Activated CD8-positive, alpha-beta T cell treated with anti-CD3 and anti-CD28 coated beads for 36 hours (primary cell): ENCODE results near the gene TRHDE. TPM values are rescaled to one million over a fixed set of nuclear protein-coding genes. Genes with fewer than 3 reads are reported as not detected.

Experiments
- ATAC-seq: fragments of 200-7000 bp; cut with Tn5 transposase; one replicate; pipeline ENCODE4 v1.10.0; 2021; ENCODE audit warnings: mild to moderate bottlenecking, moderate library complexity
- CTCF ChIA-PET: fragments of 350-600 bp; sonication (Branson Sonifier 250); formaldehyde crosslinking; loops from one replicate; lab custom pipeline; 2021; ENCODE audit warnings: antibody characterized with exemption; lab: Charles Lee
- POLR2A ChIA-PET: fragments of 350-600 bp; sonication (Branson Sonifier 250); formaldehyde crosslinking; loops from one replicate; lab custom pipeline; 2021; ENCODE audit warnings: antibody characterized with exemption; lab: Charles Lee
- DNase-seq: peaks from one replicate; pipeline ENCODE4 v3.0.0-alpha.2; 2020
- H3K27ac Mint-ChIP-seq: one replicate; pipeline ENCODE4 v1.8.0; 2021; ENCODE audit warnings: mild to moderate bottlenecking, mixed read lengths
- H3K27me3 Mint-ChIP-seq: one replicate; pipeline ENCODE4 v1.8.0; 2021; ENCODE audit warnings: mixed read lengths
- H3K36me3 Mint-ChIP-seq: one replicate; pipeline ENCODE4 v1.8.0; 2021; ENCODE audit warnings: low read depth, mixed read lengths
- H3K4me1 Mint-ChIP-seq: one replicate; pipeline ENCODE4 v1.8.0; 2021; ENCODE audit warnings: low read depth, mixed read lengths
- H3K4me3 Mint-ChIP-seq: one replicate; pipeline ENCODE4 v1.8.0; 2021; ENCODE audit warnings: mild to moderate bottlenecking, moderate library complexity, mixed read lengths
- H3K9me3 Mint-ChIP-seq: one replicate; pipeline ENCODE4 v1.8.0; 2021; ENCODE audit warnings: mixed read lengths
- CTCF ChIP-seq: fragments of 200-600 bp; IDR thresholded peaks from one replicate; pipeline ENCODE4 v1.8.0; 2022; ENCODE audit warnings: antibody characterized with exemption, mild to moderate bottlenecking
- intact Hi-C: fragments of 100-400 bp; cut with micrococcal nuclease; formaldehyde crosslinking; loops from one replicate; pipeline ENCODE4 v1.10.0; 2022
- total RNA-seq, 2 experiments: library from RNA; stranded (reverse); gene quantifications; one replicate each; pipeline ENCODE4 v1.2.3, GENCODE V29; 2021

The TRHDE gene
- total RNA-seq, 2 experiments from 2014 or later = not detected

- TF ChIP-seq CTCF = no peak
- Mint-ChIP-seq H3K9me3 (no peaks in the 10 kb centered on the region), H3K4me3 (no peak overlapping the region), H3K27ac (no peak overlapping the region), H3K4me1 (no peaks in the 10 kb centered on the region), H3K27me3 (peaks cover 23% of the 10 kb centered on the region), H3K36me3 (no peaks in the 10 kb centered on the region)
- DNase-seq (no peak), ATAC-seq (no peak)
- intact Hi-C loops = no loop called here
- POLR2A ChIA-PET = no interaction called here
- CTCF ChIA-PET = no interaction called here
Observed at GRCh38 chr12:72277415-72277814, 5.2 kb downstream of the TRHDE start.

DNA sequence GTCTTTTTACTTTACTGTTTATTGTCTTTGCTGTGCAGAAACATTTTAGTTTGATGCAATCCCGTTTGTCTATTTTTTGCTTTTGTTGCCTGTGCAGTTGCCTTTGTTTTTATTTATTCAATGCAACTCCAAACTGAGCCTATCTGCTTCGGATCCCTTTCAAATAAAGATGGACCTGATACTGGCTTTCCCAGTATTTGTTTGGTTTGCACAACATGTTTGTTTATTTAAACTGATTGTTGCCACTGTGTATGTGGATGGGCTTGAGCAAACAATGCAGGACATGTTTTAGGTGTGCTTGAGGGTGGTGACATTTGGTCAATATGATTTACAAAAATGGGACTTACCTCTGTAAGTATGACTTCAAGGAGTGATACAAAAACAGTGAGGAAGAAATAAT is 6.7 kb downstream of the TRHDE start:
- H3K36me3 Mint-ChIP-seq = no peaks in the 10 kb centered on the region
- no peak overlapping the region for H3K4me3 Mint-ChIP-seq
- no peaks in the 10 kb centered on the region for H3K4me1 Mint-ChIP-seq

GRCh38 chr12:72281126-72281525 is 9.0 kb downstream of the TRHDE start:
- peaks cover 8% of the 10 kb centered on the region for H3K27me3 Mint-ChIP-seq
- H3K4me3 Mint-ChIP-seq = no peak overlapping the region
- DNase-seq (no peak), ATAC-seq (no peak)
- ChIA-PET CTCF (no interaction called here), POLR2A (no interaction called here)
- TF ChIP-seq CTCF = no peak
- H3K36me3 Mint-ChIP-seq = no peaks in the 10 kb centered on the region
- no peaks in the 10 kb centered on the region for H3K4me1 Mint-ChIP-seq
- intact Hi-C loops = no loop called here
- no peak overlapping the region for H3K27ac Mint-ChIP-seq
- no peaks in the 10 kb centered on the region for H3K9me3 Mint-ChIP-seq

More for the DNA sequence above, 6.7 kb downstream of the TRHDE start:
- no peak overlapping the region for H3K27ac Mint-ChIP-seq
- intact Hi-C loops = no loop called here
- ChIA-PET POLR2A (no interaction called here), CTCF (no interaction called here)
- DNase-seq (no peak), ATAC-seq (no peak)
- no peak for TF ChIP-seq CTCF
- H3K27me3 Mint-ChIP-seq = peaks cover 17% of the 10 kb centered on the region
- no peaks in the 10 kb centered on the region for H3K9me3 Mint-ChIP-seq

DNA sequence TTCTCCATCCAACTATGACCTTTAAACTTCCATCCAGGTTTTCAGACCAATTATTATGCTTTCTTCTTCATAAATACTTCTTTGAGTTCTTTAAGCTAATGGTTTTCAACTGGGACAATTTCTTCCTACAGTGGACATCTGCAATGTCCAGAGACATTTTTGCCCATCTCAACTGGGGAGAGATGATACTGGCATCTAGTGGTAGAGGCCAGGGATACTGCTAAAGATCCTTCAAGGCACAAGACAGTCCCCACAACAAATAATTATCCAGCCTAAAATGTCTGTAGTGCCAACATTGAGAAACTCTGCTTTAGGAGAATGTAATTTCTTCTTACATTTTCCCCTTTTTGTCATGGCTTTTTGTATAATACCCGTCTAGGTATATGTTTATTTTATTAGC is 10.6 kb downstream of the TRHDE start:
- ChIA-PET CTCF (interaction anchor here (1.5 kb wide), 1 partner anchor 266 kb away, joined by 3 read pairs; no protein-coding TSS in a partner anchor), POLR2A (no interaction called here)
- peaks cover 2% of the 10 kb centered on the region for H3K27me3 Mint-ChIP-seq
- intact Hi-C loops = no loop called here
- TF ChIP-seq CTCF = no peak
- no peaks in the 10 kb centered on the region for H3K4me1 Mint-ChIP-seq
- H3K9me3 Mint-ChIP-seq = no peaks in the 10 kb centered on the region
- H3K4me3 Mint-ChIP-seq = no peak overlapping the region
- ATAC-seq (no peak), DNase-seq (no peak)
- H3K36me3 Mint-ChIP-seq = no peaks in the 10 kb centered on the region
- no peak overlapping the region for H3K27ac Mint-ChIP-seq

GRCh38 chr12:72285861-72286260 is 13.7 kb downstream of the TRHDE start:
- TF ChIP-seq CTCF = no peak
- Mint-ChIP-seq H3K27ac (no peak overlapping the region), H3K27me3 (peaks cover 2% of the 10 kb centered on the region), H3K9me3 (no peaks in the 10 kb centered on the region), H3K4me1 (no peaks in the 10 kb centered on the region), H3K4me3 (no peak overlapping the region), H3K36me3 (no peaks in the 10 kb centered on the region)
- DNase-seq (no peak), ATAC-seq (no peak)
- intact Hi-C loops = no loop called here
- ChIA-PET POLR2A (no interaction called here), CTCF (no interaction called here)
